Astrocyte (in vitro differentiated cells and primary cell): ENCODE data around the gene CHN2.

Experiments
- CTCF ChIP-seq: IDR thresholded peaks from 2 replicates; pipeline ENCODE4 v1.5.1; 2011; ENCODE audit warnings: low read depth, mild to moderate bottlenecking, inconsistent platforms, low read length, moderate library complexity; ENCODE audit not compliant: insufficient read depth
- EZH2 ChIP-seq: IDR thresholded peaks from 2 replicates; pipeline ENCODE4 v1.6.1; 2012; ENCODE audit warnings: mild to moderate bottlenecking, low read length, inconsistent platforms; ENCODE audit not compliant: insufficient read depth

GRCh38 chr7:29422829-29423228, 228.3 kb downstream of the CHN2 start:
- TF ChIP-seq CTCF (no peak), EZH2 (no peak)
